OCI-LY7 (cell line): ENCODE measurements around the gene CIC. TPM values are rescaled to one million over a fixed set of nuclear protein-coding genes. Genes with fewer than 3 reads are reported as not detected.

Experiments used
- BruUV-seq: library from RNA; stranded (reverse); fragments of 400-500 nt; replicated peaks from 2 replicates; lab custom pipeline; 2021; lab: Mats Ljungman, UMichigan
- CTCF ChIA-PET: fragments of 300-600 bp; sonication (Branson Sonifier 250); formaldehyde crosslinking; loops from one replicate; lab custom pipeline; 2022; ENCODE audit warnings: antibody characterized with exemption; ENCODE audit not compliant: unreplicated experiment; lab: Charles Lee
- POLR2A ChIA-PET: fragments of 300-600 bp; sonication (Branson Sonifier 250); formaldehyde crosslinking; loops from one replicate; lab custom pipeline; 2022; ENCODE audit warnings: antibody characterized with exemption; lab: Charles Lee
- DNase-seq: peaks from one replicate; pipeline ENCODE4 v3.0.0-alpha.2; 2015; ENCODE audit warnings: low spot score
- H2AFZ ChIP-seq: fragments of 200-600 bp; sonication (generic), shearing (Covaris generic); 2 replicates; pipeline ENCODE4 v1.6.1; 2014; ENCODE audit warnings: mild to moderate bottlenecking, antibody characterized with exemption, low read length, moderate library complexity
- H3K27ac ChIP-seq: fragments of 200-600 bp; sonication (generic); 2 replicates; pipeline ENCODE4 v1.5.1; 2014; ENCODE audit warnings: mixed run types, low read depth, mild to moderate bottlenecking, moderate library complexity, low read length, inconsistent platforms; ENCODE audit not compliant: poor library complexity, severe bottlenecking
- H3K36me3 ChIP-seq: fragments of 200-600 bp; sonication (generic); 2 replicates; pipeline ENCODE4 v1.6.1; 2014; ENCODE audit warnings: mild to moderate bottlenecking, antibody characterized with exemption, low read length, moderate library complexity, mixed read lengths; ENCODE audit not compliant: insufficient read depth
- H3K4me1 ChIP-seq: fragments of 200-600 bp; sonication (generic); 2 replicates; pipeline ENCODE4 v1.5.1; 2014; ENCODE audit warnings: mild to moderate bottlenecking, low read length; ENCODE audit not compliant: insufficient read depth, poor library complexity, severe bottlenecking
- H3K4me2 ChIP-seq: fragments of 200-600 bp; sonication (generic); 2 replicates; pipeline ENCODE4 v1.6.1; 2014; ENCODE audit warnings: mild to moderate bottlenecking, low read length
- H3K4me3 ChIP-seq: fragments of 200-600 bp; sonication (generic); 2 replicates; pipeline ENCODE4 v1.5.1; 2014; ENCODE audit warnings: mild to moderate bottlenecking, low read depth, low read length; ENCODE audit not compliant: poor library complexity, severe bottlenecking
- H3K79me2 ChIP-seq: fragments of 200-600 bp; sonication (generic); 2 replicates; pipeline ENCODE4 v1.6.1; 2016; ENCODE audit warnings: low read depth, mild to moderate bottlenecking, low read length, moderate library complexity, mixed read lengths; ENCODE audit not compliant: insufficient read depth
- H3K9me2 ChIP-seq: fragments of 200-600 bp; sonication (generic); 2 replicates; pipeline ENCODE4 v1.6.1; 2016; ENCODE audit warnings: mild to moderate bottlenecking, low read length, mixed read lengths; ENCODE audit not compliant: insufficient read depth
- H3K9me3 ChIP-seq: fragments of 200-600 bp; sonication (generic); 2 replicates; pipeline ENCODE4 v1.6.1; 2014; ENCODE audit warnings: mild to moderate bottlenecking, mixed run types, low read length, mixed read lengths
- H4K20me1 ChIP-seq: fragments of 200-600 bp; sonication (generic); 2 replicates; pipeline ENCODE4 v1.6.1; 2014; ENCODE audit warnings: mild to moderate bottlenecking, antibody characterized with exemption, low read length, moderate library complexity, mixed read lengths; ENCODE audit not compliant: insufficient read depth
- EZH2phosphoT487 ChIP-seq: fragments of 200-600 bp; sonication (generic); IDR thresholded peaks from 2 replicates; pipeline ENCODE4 v1.6.1; 2018; ENCODE audit warnings: low read depth, borderline replicate concordance, mild to moderate bottlenecking, mixed run types, antibody characterized with exemption, low read length, moderate library complexity, mixed read lengths
- intact Hi-C: fragments of 100-400 bp; cut with micrococcal nuclease; formaldehyde crosslinking; loops from one replicate; pipeline ENCODE4 v1.10.0; 2022; ENCODE audit not compliant: unreplicated experiment
- total RNA-seq, 2 experiments: library from RNA; depleted of rRNA in 1 of 2; stranded (reverse); fragments of >200 nt in 1 of 2; shearing (Covaris generic) in 1 of 2; gene quantifications; 2 replicates each; pipeline ENCODE4 v1.2.3, GENCODE V29; 2014 to 2022
- TF ChIP-seq, protein P1 (sequence below): fragments of 200-600 bp; sonication (generic); conservative IDR thresholded peaks from 2 replicates; pipeline ENCODE4 v1.5.1; 2014; ENCODE audit warnings: mild to moderate bottlenecking, antibody characterized with exemption, low read length, moderate library complexity, mixed read lengths

Gene CIC
- total RNA-seq, 2 experiments from 2014 or later: 26.8 to 48.2 TPM

DNA sequence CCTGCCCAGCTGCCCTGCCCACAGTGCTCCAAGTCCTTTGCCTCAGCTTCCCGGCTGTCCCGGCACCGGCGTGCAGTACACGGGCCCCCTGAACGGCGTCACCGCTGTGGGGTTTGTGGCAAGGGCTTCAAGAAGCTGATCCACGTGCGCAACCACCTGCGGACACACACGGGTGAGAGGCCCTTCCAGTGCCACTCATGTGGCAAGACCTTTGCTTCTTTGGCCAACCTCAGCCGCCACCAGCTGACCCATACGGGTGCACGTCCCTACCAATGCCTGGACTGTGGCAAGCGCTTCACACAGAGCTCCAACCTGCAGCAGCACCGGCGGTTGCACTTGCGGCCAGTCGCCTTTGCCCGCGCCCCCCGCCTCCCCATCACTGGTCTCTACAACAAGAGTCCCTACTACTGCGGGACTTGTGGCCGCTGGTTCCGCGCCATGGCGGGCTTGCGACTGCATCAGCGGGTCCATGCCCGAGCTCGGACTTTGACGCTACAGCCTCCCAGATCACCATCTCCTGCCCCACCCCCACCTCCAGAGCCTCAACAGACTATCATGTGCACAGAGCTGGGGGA is 43.2 kb upstream of the CIC start:
- Histone ChIP-seq H3K36me3 (peaks cover 76% of the 10 kb centered on the region), H3K79me2 (peaks cover 22% of the 10 kb centered on the region), H3K9me2 (no peaks in the 10 kb centered on the region), H3K4me1 (peaks cover 10% of the 10 kb centered on the region), H2AFZ (no peak overlapping the region), H3K4me2 (no peak overlapping the region), H4K20me1 (no peaks in the 10 kb centered on the region), H3K9me3 (no peaks in the 10 kb centered on the region), H3K4me3 (no peak overlapping the region), H3K27ac (no peak overlapping the region)
- intact Hi-C loops: no loop called here
- POLR2A ChIA-PET: no interaction called here
- TF ChIP-seq, protein P1, sequence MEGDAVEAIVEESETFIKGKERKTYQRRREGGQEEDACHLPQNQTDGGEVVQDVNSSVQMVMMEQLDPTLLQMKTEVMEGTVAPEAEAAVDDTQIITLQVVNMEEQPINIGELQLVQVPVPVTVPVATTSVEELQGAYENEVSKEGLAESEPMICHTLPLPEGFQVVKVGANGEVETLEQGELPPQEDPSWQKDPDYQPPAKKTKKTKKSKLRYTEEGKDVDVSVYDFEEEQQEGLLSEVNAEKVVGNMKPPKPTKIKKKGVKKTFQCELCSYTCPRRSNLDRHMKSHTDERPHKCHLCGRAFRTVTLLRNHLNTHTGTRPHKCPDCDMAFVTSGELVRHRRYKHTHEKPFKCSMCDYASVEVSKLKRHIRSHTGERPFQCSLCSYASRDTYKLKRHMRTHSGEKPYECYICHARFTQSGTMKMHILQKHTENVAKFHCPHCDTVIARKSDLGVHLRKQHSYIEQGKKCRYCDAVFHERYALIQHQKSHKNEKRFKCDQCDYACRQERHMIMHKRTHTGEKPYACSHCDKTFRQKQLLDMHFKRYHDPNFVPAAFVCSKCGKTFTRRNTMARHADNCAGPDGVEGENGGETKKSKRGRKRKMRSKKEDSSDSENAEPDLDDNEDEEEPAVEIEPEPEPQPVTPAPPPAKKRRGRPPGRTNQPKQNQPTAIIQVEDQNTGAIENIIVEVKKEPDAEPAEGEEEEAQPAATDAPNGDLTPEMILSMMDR: no peak
- no peak for TF ChIP-seq EZH2phosphoT487
- CTCF ChIA-PET: no interaction called here
- BruUV-seq: no TSS peak
- no peak for DNase-seq

DNA sequence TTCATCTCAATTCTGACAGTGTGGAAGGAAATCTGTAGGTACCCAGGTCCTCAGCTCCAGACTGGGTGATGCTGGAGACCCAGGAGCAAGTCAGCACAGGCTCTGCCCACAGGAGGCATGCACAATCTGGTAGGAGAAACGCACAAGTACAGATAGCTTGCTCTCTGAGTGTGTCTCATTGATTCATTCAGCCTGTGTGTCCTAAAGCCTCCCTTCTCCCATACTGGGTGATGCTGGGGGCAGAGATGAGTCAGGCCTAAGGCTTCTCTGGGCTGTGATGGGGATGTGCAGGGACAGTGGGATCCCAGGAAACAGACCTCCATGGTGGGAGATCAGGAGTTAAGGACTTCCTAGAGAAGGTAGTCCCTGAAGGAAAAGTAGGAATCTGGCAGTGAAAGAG is 42.2 kb upstream of the CIC start:
- Histone ChIP-seq H2AFZ (no peak overlapping the region), H3K27ac (no peak overlapping the region), H3K9me2 (no peaks in the 10 kb centered on the region), H4K20me1 (no peaks in the 10 kb centered on the region), H3K4me2 (no peak overlapping the region), H3K4me1 (no peaks in the 10 kb centered on the region), H3K9me3 (no peaks in the 10 kb centered on the region), H3K36me3 (peaks cover 87% of the 10 kb centered on the region), H3K79me2 (peaks cover 11% of the 10 kb centered on the region), H3K4me3 (no peak overlapping the region)
- no peak for DNase-seq
- no TSS peak for BruUV-seq
- CTCF ChIA-PET: no interaction called here
- POLR2A ChIA-PET: no interaction called here
- TF ChIP-seq, protein P1: no peak
- TF ChIP-seq EZH2phosphoT487: no peak
- intact Hi-C loops: no loop called here

DNA sequence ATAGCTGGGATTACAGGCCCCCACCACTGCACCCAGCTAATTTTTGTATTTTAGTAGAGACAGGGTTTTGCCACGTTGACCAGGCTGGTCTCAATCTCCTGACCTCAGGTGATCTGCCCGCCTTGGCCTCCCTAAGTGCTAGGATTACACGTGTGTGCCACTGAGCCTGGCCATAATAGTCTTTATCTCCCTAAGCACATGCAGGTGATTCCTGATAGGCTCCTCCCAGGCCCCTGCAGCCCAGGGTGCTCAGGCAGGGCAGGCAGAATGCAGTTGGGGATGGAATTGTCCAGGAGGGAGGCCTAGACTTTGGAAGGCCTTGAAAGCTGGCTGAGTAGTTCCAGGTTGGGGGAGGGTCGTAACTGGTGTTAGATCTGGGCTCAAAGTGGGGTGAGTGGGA is 40.4 kb upstream of the CIC start:
- no TSS peak for BruUV-seq
- no peaks in the 10 kb centered on the region for H3K79me2 ChIP-seq
- no peaks in the 10 kb centered on the region for H3K4me1 ChIP-seq
- ChIA-PET POLR2A (no interaction called here), CTCF (interaction anchor here (0.6 kb wide), 1 partner anchor 221 kb away, joined by 3 read pairs; no protein-coding TSS in a partner anchor)
- DNase-seq: no peak
- H2AFZ ChIP-seq: no peak overlapping the region
- no peak overlapping the region for H3K4me3 ChIP-seq
- H3K4me2 ChIP-seq: no peak overlapping the region
- intact Hi-C loops: no loop called here
- H3K27ac ChIP-seq: no peak overlapping the region
- H3K9me2 ChIP-seq: no peaks in the 10 kb centered on the region
- H3K9me3 ChIP-seq: no peaks in the 10 kb centered on the region
- peaks cover 95% of the 10 kb centered on the region for H3K36me3 ChIP-seq
- TF ChIP-seq EZH2phosphoT487: no peak
- TF ChIP-seq, protein P1: no peak
- no peaks in the 10 kb centered on the region for H4K20me1 ChIP-seq
